ENCODE results near the gene CDH20.

DNA sequence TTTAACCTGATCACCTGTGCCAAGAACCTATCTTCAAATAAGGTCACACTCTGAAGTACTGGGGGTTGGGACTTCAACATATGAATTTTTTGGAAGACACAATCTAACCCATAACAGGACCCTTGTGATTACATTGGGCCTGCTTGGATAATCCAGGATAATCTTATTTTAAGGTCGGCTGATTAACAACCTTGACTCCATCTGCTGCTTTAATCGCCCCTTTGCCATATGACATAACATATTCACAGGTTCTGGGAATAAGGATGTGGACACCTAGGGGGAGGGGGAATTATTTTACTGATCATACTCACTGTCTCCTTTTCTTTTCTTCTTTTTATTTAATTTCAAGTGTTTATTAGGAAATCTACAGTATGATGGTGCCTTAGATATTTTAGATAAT, 34.8 kb downstream of the CDH20 start:
- TF ChIP-seq EZH2 (IDR thresholded peaks at IDR 0.05) (no peak), POLR2AphosphoS5 (IDR thresholded peaks at IDR 0.05; ENCODE audit: borderline replicate concordance, low read depth, low read length) (no peak)

Measured in SK-N-MC (cell line).